SJCRH30 (cell line): ENCODE data around the gene KLHL21. TPM values are rescaled to one million over a fixed set of nuclear protein-coding genes. Genes with fewer than 3 reads are reported as not detected.
"Not testable (repeated sequence)": the region's sequence is repeated elsewhere in the genome, so short reads cannot be mapped to it uniquely, and the experiment has no call there.

Experiments used
- DNase-seq, 2 experiments: peaks; one replicate each; pipeline ENCODE4 v3.0.0-alpha.2; 2015 to 2020
- H3K27ac ChIP-seq: fragments of 250-450 bp; sonication (Bioruptor Pico); 2 replicates; pipeline ENCODE4 v1.5.1; 2020; ENCODE audit warnings: mild to moderate bottlenecking, moderate library complexity
- H3K27me3 ChIP-seq: fragments of 250-450 bp; sonication (Bioruptor Pico); 2 replicates; pipeline ENCODE4 v1.5.1; 2020; ENCODE audit warnings: mild to moderate bottlenecking, moderate library complexity
- H3K36me3 ChIP-seq: fragments of 250-450 bp; sonication (Bioruptor Pico); 2 replicates; pipeline ENCODE4 v1.5.1; 2020; ENCODE audit warnings: mild to moderate bottlenecking, moderate library complexity
- H3K4me1 ChIP-seq: fragments of 250-450 bp; sonication (Bioruptor Pico); 2 replicates; pipeline ENCODE4 v1.5.1; 2020; ENCODE audit warnings: mild to moderate bottlenecking, moderate library complexity
- H3K4me3 ChIP-seq: fragments of 250-450 bp; sonication (Bioruptor Pico); 2 replicates; pipeline ENCODE4 v1.5.1; 2020; ENCODE audit warnings: mild to moderate bottlenecking, moderate library complexity
- H3K9me3 ChIP-seq: fragments of 250-450 bp; sonication (Bioruptor Pico); replicated peaks from 2 replicates; pipeline ENCODE4 v1.5.1; 2020; ENCODE audit warnings: mild to moderate bottlenecking, moderate library complexity
- total RNA-seq: library from RNA; depleted of rRNA; stranded (reverse); fragments of >200 nt; shearing (Covaris generic); gene quantifications from 2 replicates; pipeline ENCODE4 v1.2.3, GENCODE V29; 2014

Gene KLHL21
- total RNA-seq, 1 experiment from 2014 or later = 45.0 TPM

DNA sequence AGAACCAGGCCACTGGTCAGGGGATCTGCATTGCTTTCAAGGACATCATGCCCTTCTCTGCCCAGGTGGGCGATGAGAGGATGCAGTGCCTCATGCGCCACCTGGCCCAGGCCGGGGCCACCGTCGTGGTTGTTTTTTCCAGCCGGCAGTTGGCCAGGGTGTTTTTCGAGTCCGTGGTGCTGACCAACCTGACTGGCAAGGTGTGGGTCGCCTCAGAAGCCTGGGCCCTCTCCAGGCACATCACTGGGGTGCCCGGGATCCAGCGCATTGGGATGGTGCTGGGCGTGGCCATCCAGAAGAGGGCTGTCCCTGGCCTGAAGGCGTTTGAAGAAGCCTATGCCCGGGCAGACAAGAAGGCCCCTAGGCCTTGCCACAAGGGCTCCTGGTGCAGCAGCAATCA, 27.9 kb downstream of the KLHL21 start:
- peaks cover 14% of the 10 kb centered on the region for H3K4me1 ChIP-seq
- no peaks in the 10 kb centered on the region for H3K9me3 ChIP-seq
- DNase-seq = no peak
- no peak overlapping the region for H3K27ac ChIP-seq
- H3K36me3 ChIP-seq = no peaks in the 10 kb centered on the region
- H3K27me3 ChIP-seq = no peaks in the 10 kb centered on the region
- no peak overlapping the region for H3K4me3 ChIP-seq

DNA sequence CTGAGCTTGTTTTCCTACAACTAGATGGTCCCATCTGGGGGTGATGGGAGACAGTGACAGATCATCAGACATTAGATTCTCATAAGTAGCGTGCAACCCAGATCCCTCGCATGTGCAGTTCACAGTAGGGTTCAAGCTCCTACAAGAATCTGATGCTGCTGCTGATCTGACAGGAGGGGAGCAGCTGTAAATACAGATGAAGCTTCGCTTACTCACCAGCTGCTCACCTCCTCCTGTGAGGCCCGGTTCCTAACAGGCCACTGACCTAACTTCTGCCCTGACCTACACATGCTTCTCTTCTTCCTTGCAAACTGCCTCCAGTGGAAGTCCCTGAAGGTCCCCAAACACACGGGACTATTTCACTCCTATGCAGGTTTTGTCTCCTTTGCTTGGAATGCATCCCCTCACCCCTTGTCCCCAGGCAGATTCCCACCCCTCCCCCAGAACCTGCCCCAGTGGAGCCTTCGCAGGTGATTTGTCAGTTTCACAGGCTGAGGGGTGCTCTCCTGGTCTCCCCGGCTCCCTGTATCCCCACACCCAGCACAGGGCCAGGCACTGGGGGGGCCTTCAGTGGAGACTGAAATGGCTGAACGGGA, 28.5 kb downstream of the KLHL21 start:
- no peaks in the 10 kb centered on the region for H3K9me3 ChIP-seq
- H3K4me3 ChIP-seq = no peak overlapping the region
- no peaks in the 10 kb centered on the region for H3K27me3 ChIP-seq
- H3K36me3 ChIP-seq = no peaks in the 10 kb centered on the region
- peak; percentile 81 to 82 for DNase-seq
- H3K4me1 ChIP-seq = peaks cover 11% of the 10 kb centered on the region
- no peak overlapping the region for H3K27ac ChIP-seq

DNA sequence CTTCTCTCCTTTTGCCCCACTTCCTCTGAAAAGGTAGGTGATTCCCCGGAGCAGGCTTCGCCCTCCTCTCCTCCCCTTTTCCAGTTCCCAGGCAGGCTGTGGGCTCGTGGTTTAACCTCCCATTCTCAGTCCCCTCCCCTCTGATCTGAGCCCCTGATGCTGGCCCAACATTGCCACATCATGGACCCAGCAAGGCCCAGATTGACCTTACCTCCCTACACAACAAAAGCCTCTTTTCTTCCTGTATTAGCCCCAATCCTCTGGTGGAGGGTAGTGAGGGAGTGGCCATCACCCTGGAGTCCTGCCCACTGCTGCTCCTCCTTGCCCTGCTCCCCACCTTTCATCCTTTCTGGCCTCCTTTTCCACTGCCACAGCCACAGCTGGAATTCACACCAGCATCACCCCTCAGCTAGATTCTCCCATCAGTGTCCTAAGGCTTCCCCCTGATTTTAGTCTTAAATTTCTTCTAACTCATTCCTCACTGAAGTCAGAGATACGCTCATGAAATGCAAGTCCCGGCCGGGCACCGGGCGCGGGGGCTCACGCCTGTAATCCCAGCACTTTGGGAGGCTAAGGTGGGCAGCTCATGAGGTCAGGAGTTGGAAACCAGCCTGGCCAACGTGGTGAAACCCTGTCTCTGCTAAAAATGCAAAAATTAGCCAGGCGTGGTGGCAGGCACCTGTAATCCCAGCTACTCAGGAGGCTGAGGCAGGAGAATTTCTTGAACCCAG, 29.9 kb downstream of the KLHL21 start:
- H3K36me3 ChIP-seq = no peaks in the 10 kb centered on the region
- H3K4me1 ChIP-seq = peaks cover 9% of the 10 kb centered on the region
- H3K27me3 ChIP-seq = no peaks in the 10 kb centered on the region
- no peak overlapping the region for H3K4me3 ChIP-seq
- DNase-seq = no peak
- no peak overlapping the region for H3K27ac ChIP-seq
- no peaks in the 10 kb centered on the region for H3K9me3 ChIP-seq

DNA sequence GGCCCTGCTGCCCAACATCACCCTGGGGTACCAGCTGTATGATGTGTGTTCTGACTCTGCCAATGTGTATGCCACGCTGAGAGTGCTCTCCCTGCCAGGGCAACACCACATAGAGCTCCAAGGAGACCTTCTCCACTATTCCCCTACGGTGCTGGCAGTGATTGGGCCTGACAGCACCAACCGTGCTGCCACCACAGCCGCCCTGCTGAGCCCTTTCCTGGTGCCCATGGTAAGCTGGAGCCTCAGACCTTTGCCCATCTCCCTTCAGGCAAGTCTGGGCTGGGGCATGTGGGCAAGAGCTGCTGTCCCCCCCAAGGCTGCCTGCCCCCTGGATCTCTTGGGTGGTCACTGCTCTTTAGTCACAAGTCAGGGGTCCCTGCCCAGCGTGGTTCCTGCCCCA, 31.7 kb downstream of the KLHL21 start:
- H3K27me3 ChIP-seq = no peaks in the 10 kb centered on the region
- H3K36me3 ChIP-seq = no peaks in the 10 kb centered on the region
- no peak for DNase-seq
- no peak overlapping the region for H3K4me3 ChIP-seq
- peaks cover 9% of the 10 kb centered on the region for H3K4me1 ChIP-seq
- H3K27ac ChIP-seq = no peak overlapping the region
- no peaks in the 10 kb centered on the region for H3K9me3 ChIP-seq

DNA sequence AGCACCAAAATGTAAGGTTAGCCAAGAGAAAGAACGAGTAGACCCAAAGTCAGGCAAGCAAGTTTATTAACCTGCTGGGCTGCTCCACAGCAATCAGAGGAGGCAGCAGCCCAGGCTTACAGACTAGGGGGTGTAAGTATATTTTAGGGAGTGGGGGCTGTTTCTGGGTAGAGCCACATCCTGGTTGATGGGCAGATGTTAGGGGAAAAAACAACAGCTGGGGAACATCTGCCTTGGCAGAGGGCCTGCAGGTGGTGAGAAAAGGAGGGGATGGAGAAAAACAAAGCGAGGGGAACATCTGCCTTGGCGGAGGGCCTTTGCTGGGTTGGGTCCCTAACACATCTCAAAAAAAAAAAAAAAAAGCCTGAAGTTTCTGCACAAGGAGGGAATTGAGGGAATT, 32.6 kb downstream of the KLHL21 start:
- Histone ChIP-seq H3K4me3 (no peak overlapping the region), H3K27ac (no peak overlapping the region), H3K4me1 (peaks cover 9% of the 10 kb centered on the region), H3K27me3 (no peaks in the 10 kb centered on the region), H3K36me3 (no peaks in the 10 kb centered on the region), H3K9me3 (no peaks in the 10 kb centered on the region)
- DNase-seq = no peak

DNA sequence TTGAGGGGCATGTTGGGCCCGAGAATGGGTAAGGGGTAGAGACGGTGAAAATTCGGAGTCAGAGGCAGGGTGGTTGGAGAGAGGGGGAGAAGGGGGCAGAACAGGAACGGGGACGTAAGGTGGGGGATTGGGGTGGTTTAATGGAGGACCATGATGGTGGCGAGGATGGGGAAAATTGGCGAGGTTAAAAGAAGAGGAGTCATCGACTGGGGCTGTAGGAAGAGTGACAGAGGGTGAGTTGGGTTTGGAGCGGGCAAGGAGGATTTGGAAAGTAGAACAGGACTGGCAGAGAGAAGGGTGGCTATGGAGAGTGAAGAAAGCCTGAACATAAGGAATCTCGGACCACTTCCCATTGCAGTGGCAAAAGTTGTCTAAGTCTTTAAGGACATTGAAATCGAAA, 33.6 kb downstream of the KLHL21 start:
- Histone ChIP-seq H3K36me3 (no peaks in the 10 kb centered on the region), H3K4me3 (no peak overlapping the region), H3K9me3 (no peaks in the 10 kb centered on the region), H3K4me1 (peaks cover 3% of the 10 kb centered on the region), H3K27ac (no peak overlapping the region), H3K27me3 (no peaks in the 10 kb centered on the region)
- DNase-seq = no peak

DNA sequence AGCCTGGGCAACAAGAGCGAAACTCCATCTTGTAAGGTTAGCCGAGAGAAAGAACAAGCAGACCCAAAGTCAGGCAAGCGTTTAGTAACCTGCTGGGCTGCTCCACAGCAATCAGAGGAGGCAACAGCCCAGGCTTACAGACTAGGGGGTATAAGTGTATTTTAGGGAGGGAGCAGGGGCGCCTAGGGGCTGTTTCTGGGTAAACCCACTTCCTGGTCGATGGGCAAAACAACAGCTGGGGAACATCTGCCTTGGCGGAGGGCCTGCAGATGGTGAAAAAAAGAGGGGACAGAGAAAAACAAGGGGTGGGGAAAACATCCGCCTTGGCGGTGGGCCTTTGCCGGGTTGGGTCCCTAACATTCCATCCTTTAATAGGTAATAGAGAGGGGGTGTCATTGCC, 42.4 kb downstream of the KLHL21 start:
- no peak for DNase-seq
- no peaks in the 10 kb centered on the region for H3K27me3 ChIP-seq
- no peak overlapping the region for H3K4me3 ChIP-seq
- H3K27ac ChIP-seq = no peak overlapping the region
- H3K36me3 ChIP-seq = no peaks in the 10 kb centered on the region
- peaks cover 22% of the 10 kb centered on the region for H3K9me3 ChIP-seq
- H3K4me1 ChIP-seq = peaks cover 8% of the 10 kb centered on the region

DNA sequence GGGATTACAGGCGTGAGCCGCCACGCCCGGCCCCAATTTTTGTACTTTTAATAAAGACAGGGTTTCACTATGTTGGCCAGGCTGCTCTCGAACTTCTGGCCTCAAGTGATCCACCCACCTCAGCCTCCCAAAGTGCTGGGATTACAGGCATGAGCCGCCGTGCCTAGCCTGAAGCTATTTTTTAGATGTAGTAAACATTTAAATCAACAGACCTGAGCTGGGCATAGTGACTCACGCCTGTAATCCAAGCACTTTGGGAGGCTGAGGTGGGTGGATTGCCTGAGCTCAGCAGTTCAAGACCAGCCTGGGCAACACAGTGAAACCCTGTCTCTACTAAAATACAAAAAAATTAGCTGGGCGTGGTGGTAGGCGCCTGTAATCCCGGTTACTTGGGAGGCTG, 43.5 kb downstream of the KLHL21 start:
- H3K36me3 ChIP-seq, H3K27me3 ChIP-seq, H3K27ac ChIP-seq, H3K4me3 ChIP-seq, DNase-seq: not testable (repeated sequence)
- Histone ChIP-seq H3K4me1 (peaks cover 14% of the 10 kb centered on the region), H3K9me3 (peaks cover 22% of the 10 kb centered on the region)

DNA sequence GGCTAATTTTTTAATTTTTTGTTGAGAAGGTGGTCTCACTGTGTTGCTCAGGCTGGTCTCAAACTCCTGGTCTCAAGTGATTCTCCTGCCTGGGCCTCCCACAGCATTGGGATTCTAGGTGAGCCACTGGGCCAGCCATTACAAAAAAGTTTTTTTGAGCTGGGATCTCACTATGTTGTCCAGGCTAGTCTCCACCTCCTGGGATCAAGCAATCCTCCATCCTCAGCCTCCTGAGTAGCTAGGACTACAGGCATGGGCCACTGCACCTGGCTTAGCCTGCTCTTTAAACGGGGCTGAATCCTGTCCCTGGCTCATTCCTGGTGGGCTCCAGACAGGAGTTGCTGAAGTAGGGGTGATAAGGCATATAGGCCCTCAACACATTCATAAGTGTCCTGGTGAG, 45.1 kb downstream of the KLHL21 start:
- H3K9me3 ChIP-seq = peaks cover 21% of the 10 kb centered on the region
- no peak overlapping the region for H3K27ac ChIP-seq
- no peak for DNase-seq
- H3K4me1 ChIP-seq = peaks cover 18% of the 10 kb centered on the region
- H3K27me3 ChIP-seq = no peaks in the 10 kb centered on the region
- H3K36me3 ChIP-seq = no peaks in the 10 kb centered on the region; the same call in 1 of the 2 replicates
- no peak overlapping the region for H3K4me3 ChIP-seq

DNA sequence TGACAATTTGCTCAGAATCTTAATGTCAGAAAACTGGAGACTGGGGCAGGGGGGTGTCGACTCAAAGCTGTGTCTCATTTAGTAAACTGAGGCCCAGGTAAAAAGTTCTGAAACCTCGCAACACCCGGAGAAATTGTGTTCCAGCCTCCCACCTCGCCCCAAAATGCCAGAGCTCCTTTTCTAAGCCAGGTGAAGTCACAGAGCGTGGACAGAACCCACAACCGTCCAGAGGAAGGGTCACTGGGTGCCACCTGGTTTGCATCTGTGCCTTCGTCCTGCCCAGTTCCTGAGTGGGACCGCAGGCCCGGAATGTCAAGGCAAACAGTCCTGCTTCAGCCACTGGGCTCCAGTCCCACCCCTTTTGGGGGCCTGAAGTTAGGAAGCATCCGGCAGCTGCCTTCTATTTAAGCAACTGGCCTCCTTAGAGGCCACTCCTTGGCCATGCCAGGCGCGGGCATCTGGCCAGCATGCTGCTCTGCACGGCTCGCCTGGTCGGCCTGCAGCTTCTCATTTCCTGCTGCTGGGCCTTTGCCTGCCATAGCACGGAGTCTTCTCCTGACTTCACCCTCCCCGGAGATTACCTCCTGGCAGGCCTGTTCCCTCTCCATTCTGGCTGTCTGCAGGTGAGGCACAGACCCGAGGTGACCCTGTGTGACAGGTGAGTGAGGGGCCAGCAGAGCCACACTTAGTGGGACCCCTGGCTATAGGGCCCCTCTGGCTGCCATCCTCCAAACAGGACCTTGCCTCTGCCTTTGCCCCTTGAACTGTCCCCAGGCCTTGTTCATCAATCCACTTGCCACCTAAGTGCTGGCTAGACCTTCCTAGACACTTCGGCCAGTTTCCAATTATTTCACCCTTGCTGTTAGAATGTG, 47.5 kb downstream of the KLHL21 start, which contains the start of gene TAS1R1:
Gene TAS1R1 (plus strand): TSS at position 401 of the 872 bp plus-strand sequence. CDS start 67 bp downstream, at position 468.
- H3K36me3 ChIP-seq = peaks cover 9% of the 10 kb centered on the region
- 0 out of 2 replicates have a peak, but pooled peaks cover 1% of the 10 kb centered on the region for H3K9me3 ChIP-seq
- H3K27ac ChIP-seq = peak within 1 kb of the TSS; percentile 54
- peaks cover 14% of the 10 kb centered on the region; the same call in 1 of the 2 replicates for H3K4me1 ChIP-seq
- DNase-seq = peak; percentile 63 to 66
- H3K4me3 ChIP-seq = peak within 1 kb of the TSS; percentile 97
- H3K27me3 ChIP-seq = no peaks in the 10 kb centered on the region

DNA sequence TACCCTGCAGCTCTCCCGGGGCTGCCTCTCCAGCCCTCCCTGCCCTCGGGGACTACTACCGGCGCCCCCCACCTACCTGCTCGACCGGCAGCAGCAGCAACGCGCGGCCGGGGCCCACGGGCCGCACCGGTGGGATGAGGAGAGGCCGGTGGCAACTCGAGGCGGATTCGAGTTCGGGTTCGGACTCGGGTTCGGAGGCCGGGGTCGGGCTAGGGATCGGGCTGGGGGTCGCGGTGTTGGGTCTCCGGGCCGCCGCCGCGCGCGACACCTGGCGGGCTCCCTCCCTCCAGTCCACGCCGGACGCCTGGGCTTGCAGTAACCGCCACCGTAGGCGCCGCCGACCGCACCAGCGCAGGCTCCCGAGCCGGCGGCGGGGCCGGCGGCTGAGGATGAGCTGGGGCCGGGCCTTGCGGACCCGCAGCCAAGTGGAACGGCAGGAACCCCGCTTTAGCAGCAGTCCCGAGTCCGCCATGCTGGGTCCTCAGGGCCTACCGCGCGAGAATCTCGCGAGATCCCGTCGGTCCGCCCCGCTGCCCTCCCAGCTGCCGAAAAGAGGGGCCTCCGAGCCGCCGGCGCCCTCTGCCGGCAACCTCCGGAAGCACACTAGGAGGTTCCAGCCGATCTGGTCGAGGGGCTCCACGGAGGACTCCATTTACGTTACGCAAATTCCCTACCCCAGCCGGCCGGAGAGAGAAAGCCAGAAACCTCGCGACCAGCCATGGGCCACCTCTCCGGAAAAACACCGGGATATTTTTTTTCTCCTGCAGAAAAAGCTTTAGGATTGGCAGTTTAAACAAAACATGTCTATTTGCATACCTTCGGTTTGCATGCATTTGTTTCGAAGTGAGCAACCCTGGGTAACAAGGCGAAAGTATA, 48.4 kb downstream of the KLHL21 start, which contains the start of gene NOL9:
Gene NOL9 (minus strand): TSS at position 483 of the 876 bp plus-strand sequence. CDS start 11 bp downstream, at position 472.
- Histone ChIP-seq H3K4me1 (peaks cover 14% of the 10 kb centered on the region; the same call in 1 of the 2 replicates), H3K36me3 (peaks cover 18% of the 10 kb centered on the region), H3K9me3 (no peaks in the 10 kb centered on the region), H3K4me3 (peak within 1 kb of the TSS; percentile 97), H3K27me3 (no peaks in the 10 kb centered on the region), H3K27ac (peak within 1 kb of the TSS; percentile 54)
- DNase-seq = peak; percentile 95 to 98

DNA sequence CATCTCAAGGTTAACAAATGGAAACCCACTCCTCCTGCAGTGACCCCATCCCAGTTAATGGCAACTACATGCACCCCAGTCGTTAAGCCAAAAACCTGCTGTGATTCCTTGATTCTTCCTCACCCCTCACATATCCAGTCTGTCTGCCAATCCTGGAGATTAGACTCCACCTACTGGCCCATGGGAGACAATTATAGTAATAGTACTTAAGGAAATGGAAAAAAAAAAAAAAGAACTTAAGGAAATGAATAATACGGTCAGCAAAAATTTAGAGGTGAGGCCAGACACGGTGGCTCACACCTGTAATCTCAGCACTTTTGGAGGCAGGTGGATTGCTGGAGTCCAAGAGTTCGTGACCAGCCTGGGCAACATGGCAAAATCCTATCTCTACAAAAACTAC, 55.4 kb downstream of the KLHL21 start:
- Histone ChIP-seq H3K27ac (no peak overlapping the region), H3K36me3 (peaks cover 68% of the 10 kb centered on the region)

DNA sequence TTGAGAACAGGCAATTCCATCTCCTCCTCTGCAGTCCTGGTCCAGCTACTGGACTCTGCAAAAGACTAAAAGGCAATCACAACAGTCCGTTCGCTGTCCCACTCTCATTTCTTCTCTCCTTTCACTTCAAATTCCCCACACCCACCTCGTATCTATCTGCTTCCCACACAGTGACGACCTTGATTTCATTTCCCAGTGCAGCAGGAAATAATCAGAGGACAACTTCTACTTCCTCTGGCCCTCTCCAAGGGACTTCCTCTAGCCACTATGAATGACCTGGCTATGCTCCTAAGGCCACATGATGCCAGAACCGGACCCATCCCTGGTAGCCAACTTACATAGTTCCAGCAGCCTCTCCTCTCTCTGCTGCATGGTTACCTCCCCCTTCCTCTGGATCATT, 56.3 kb downstream of the KLHL21 start:
- no peaks in the 10 kb centered on the region for H3K9me3 ChIP-seq
- no peaks in the 10 kb centered on the region for H3K4me1 ChIP-seq
- no peak for DNase-seq
- no peak overlapping the region for H3K4me3 ChIP-seq
- H3K27ac ChIP-seq = no peak overlapping the region
- no peaks in the 10 kb centered on the region for H3K27me3 ChIP-seq
- peaks cover 74% of the 10 kb centered on the region for H3K36me3 ChIP-seq

More for the DNA sequence above, 55.4 kb downstream of the KLHL21 start:
- DNase-seq = no peak
- H3K4me1 ChIP-seq = no peaks in the 10 kb centered on the region
- H3K9me3 ChIP-seq = no peaks in the 10 kb centered on the region
- H3K4me3 ChIP-seq = no peak overlapping the region
- no peaks in the 10 kb centered on the region for H3K27me3 ChIP-seq
